Fibroblast of pulmonary artery (primary cell): ENCODE measurements around the gene CAPN2.
A peak's percentile ranks its signal among the peaks of the same experiment; 100 is the strongest.

Experiments used
- DNase-seq: peaks from one replicate; pipeline ENCODE4 v3.0.0-alpha.2; 2010; ENCODE audit warnings: low read depth
- H3K4me3 ChIP-seq: replicated peaks from 2 replicates; pipeline ENCODE4 v1.5.1; 2011; ENCODE audit warnings: low read depth, mild to moderate bottlenecking, control low read depth, low read length, moderate library complexity
- CTCF ChIP-seq: IDR thresholded peaks from 2 replicates; pipeline ENCODE4 v1.5.1; 2011; ENCODE audit warnings: mild to moderate bottlenecking, control low read depth, low read length, inconsistent platforms; ENCODE audit errors: missing control alignments

CAPN2 gene

GRCh38 chr1:223756806-223757700 is 44.7 kb downstream of the CAPN2 start:
- H3K4me3 ChIP-seq = no peak overlapping the region
- DNase-seq = no peak
- TF ChIP-seq CTCF = no peak

- no peak overlapping the region for H3K4me3 ChIP-seq
- DNase-seq = no peak
- no peak for TF ChIP-seq CTCF
Measured at GRCh38 chr1:223758734-223759133, 46.4 kb downstream of the CAPN2 start.

- H3K4me3 ChIP-seq = no peak overlapping the region
- TF ChIP-seq CTCF = no peak
- DNase-seq = no peak
Measured at GRCh38 chr1:223759273-223759672, 46.9 kb downstream of the CAPN2 start.

- no peak overlapping the region for H3K4me3 ChIP-seq
- DNase-seq = no peak
- TF ChIP-seq CTCF = no peak
Measured at GRCh38 chr1:223760833-223761232, 48.5 kb downstream of the CAPN2 start.

GRCh38 chr1:223761411-223761810 is 49.1 kb downstream of the CAPN2 start:
- TF ChIP-seq CTCF = no peak
- peak; percentile 42 for DNase-seq
- H3K4me3 ChIP-seq = no peak overlapping the region

- TF ChIP-seq CTCF = no peak
- no peak overlapping the region for H3K4me3 ChIP-seq
- no peak for DNase-seq
Measured at GRCh38 chr1:223763251-223763650, 50.9 kb downstream of the CAPN2 start.

GRCh38 chr1:223763881-223764280 is 51.5 kb downstream of the CAPN2 start:
- no peak for DNase-seq
- no peak for TF ChIP-seq CTCF

More at GRCh38 chr1:223763881-223764280, 51.5 kb downstream of the CAPN2 start:
- H3K4me3 ChIP-seq = no peak overlapping the region
